Fibroblast of the conjunctiva (primary cell): ENCODE data around the gene SIRPB2.

ENCODE experiments used
- DNase-seq: peaks from one replicate; pipeline ENCODE4 v3.0.0-alpha.2; 2010; ENCODE audit warnings: low read depth

SIRPB2 gene

DNA sequence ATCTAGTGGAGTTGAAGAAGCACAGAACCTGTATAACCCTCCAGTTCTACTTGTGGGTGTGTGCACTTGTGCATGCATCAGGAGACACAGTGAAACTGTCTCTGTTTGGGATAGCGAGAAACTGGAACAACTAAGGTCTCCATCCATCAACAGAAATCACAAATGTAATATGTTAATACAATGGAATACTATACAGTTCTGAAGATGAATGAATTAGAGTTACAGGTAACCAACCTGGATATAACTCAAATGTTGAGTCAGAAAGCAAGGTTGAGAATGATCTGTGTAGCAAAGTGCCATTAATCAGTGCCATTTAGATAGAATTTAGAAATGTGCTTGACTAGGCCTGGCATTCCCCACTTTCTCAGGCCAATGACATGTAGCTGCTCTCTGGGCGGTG, 20.0 kb downstream of the SIRPB2 start:
- no peak for DNase-seq

- peak; percentile 97 for DNase-seq
These were observed 21.2 kb downstream of the SIRPB2 start for GRCh38 chr20:1469925-1470571.

DNA sequence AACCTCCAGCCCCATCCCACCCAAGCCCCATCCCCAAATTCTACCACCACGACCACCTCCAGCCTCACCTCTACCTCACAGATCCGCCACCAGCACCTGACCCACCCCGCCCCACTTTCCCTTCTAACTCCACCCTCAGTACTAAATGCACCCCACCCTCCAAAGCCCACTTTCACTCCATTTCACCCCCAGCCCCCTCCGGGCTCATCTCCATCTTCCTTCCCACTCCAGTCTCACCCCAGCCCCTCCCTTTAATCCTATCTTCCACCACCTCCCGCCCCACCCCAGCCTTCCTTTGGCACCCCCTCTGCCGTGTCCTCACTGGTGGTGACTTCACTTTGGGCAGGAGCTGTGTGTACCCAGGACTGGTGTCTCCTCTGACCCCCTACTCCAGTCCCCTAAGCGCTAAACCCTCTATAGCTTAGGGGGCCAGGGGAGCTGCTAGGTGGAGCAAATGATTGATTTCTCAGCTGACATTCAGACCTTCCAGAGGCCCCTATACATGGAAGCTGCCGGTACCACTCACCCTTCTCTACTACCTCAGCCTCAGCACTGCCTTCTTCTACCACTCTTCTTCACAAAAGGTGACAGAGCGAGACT, 21.8 kb downstream of the SIRPB2 start:
- no peak for DNase-seq

GRCh38 chr20:1468117-1468624, 23.0 kb downstream of the SIRPB2 start:
- DNase-seq: no peak

DNA sequence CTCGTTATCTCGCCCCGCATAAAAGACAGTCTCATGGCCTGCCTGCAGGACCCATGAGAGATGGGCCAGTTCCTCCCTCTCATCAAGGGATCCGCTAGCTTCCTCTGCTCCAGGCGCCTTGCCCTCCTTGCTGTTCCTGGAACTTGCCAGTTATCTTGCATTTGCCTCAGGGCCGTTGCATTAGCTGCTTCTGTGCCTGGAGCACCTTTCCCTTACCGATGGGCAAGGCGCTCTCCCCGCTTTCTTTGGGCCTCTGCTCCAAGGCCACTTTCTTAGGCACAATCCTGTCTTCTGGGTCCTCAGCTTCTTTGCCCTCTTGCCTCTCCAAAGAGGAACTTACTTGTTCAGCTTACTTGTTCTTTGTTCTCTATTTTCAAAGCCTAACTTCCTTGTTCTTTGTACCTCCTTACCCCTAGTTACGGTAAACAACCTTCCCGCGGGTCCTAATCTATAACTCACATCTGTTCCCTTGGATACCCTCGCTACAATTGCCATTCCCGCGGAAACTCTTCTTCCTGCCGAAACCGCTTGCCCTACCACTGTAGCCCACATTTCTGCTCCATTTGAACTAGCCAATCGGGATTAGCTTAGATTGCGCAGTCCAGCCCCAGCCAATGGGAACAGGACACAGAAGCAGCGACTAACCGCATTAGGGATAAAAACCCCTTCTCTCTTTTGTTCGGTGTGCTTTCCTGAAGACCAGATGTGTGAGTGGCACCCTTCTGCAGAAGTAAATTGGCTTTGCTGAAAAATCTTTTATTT, 23.7 kb downstream of the SIRPB2 start:
- no peak for DNase-seq

DNA sequence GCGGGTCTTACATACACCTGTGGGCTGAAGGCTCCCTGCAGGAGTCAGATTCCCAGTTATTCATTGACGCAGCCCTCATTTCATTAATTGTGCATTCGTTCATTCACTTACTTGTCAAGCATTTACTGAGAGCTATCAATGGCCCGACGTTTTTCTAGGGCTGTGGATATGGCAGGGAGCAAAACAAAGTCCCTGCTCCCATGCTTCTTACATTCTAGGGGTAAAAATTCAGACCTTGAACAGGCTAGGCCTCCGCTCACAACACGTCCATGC, 24.2 kb downstream of the SIRPB2 start:
- no peak for DNase-seq

GRCh38 chr20:1466211-1467081, 24.8 kb downstream of the SIRPB2 start, which contains the start of gene NSFL1C:
NSFL1C (minus strand) TSS chr20:1466849; CDS start chr20:1466824, 25 bp downstream.
- peak; percentile 85 for DNase-seq

- no peak for DNase-seq
These were observed 25.6 kb downstream of the SIRPB2 start for GRCh38 chr20:1465470-1466210.

DNA sequence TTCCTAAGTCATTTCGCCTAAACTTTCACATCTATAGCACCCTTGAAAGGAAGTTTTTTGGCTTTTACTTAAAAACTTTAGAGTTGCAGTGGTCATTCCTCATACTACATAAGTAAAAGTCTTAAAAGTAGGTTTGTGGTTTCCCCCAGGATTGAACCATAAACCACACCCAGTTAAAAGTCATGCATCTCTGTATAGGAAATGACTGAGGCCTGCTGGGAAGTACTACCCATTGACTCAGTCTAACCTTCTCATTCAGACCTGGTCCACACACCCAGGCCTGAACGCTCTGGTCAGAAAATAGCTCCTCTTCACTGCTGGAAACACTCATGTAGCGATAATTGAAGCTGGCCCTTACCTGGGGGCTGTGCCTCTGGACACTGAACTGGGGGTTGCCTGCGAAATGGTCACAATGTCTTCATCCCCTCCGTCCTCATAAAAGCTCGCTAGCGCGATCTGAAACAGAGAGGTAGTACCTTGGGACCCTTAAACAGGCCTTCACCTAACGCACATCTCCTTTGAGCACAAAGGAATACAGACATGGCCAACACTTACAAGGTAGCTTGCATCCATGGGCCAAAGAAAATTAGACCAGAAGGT, 27.1 kb downstream of the SIRPB2 start:
- DNase-seq: no peak

DNA sequence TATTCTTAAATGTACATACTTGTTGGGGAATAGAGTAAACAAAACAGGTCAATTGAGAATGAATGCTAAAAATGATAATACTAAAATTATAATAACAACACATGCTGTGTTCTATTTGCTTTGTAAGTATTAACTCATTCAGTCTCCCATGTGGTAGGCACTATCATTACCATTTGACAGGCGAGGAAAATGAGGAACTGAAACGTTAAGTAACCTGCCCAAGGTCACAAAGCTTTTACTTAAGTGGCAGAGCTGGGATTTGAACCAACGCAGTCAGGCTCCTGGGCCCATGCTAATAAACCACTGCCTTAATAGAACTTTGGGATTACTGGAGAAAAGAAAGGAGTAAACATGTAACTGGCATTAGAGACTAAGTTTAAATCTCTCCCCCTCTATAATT, 28.4 kb downstream of the SIRPB2 start:
- no peak for DNase-seq

GRCh38 chr20:1462001-1462400, 29.2 kb downstream of the SIRPB2 start:
- DNase-seq: no peak

DNA sequence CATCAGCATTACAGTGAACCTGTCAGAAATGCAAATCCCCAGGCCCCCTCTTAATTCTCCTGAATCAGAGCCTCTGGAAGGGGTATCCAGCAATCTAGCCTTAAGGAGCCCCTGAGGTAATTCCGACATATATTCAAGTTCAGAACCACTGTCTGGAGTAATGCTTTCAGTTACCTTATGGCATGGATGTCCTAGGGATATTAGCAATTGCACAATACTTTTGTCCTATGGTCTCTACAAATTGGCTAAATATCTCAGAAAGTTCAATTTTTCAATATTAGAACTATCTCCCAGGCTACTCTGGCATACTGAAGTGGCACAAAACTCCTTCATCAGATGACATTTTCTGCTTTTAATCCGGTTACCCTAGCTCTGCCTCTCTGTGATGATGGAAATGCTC, 30.9 kb downstream of the SIRPB2 start:
- DNase-seq: no peak

DNA sequence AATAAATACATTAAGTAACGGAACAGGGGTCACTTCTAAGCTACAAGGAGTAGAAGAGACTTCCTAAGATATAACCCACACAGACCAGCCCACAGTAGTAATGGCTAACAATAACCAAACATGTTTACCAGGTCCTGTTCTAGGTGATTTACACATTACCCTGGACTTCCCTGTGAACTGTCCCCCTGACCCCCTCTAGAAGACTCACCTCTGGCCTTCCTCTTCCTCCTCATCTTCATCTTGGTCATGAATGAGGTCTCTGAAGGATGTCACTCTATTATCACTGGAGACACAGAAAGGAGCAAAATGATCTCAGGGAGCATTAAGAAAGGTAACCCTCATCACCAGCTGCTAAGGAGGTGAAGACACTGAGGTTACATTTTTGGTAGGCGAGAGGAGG, 33.2 kb downstream of the SIRPB2 start:
- DNase-seq: no peak

GRCh38 chr20:1456300-1456699, 34.9 kb downstream of the SIRPB2 start:
- DNase-seq: no peak

- DNase-seq: no peak
These were observed 40.2 kb downstream of the SIRPB2 start for GRCh38 chr20:1450926-1451491.

DNA sequence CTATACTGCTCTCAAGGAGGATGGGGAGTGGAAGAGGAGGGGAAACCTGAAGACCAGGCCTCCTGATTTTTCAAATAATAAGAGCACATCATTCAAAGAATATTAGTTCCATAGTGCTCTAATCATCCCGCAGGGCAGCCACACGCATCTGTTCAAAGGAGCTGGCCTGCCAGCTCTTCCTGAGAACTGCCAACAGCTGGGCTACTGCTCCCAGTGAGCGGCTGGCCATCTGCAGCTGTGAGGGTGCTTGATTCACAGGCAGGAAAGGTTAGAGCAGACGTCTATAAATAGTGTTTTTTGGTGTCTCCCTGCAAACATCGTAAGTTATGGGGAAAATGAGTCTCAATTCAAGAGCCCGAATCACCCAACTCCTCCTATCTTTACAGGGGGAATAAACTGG, 41.9 kb downstream of the SIRPB2 start:
- no peak for DNase-seq

GRCh38 chr20:1448081-1448620, 43.1 kb downstream of the SIRPB2 start:
- DNase-seq: no peak

GRCh38 chr20:1446536-1446935, 44.7 kb downstream of the SIRPB2 start:
- no peak for DNase-seq

DNA sequence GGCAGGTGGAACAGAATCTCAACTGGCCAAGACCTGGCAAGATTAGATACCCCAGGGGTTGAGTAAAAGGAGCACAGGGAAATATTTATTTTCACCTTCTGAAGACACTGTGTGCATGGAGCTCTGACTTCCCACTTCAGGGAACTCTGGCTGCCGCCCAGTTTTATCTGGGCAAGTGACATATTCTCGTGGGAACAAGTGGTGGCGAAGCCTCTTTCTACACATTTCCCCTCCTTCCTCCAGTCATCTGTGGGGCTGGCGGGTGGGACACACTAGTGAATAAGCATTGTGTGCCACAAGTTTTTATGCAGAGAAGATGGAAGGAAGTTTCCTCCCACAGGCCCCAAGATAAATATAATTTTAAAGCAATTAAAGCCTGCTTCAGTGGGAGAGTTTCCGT, 48.1 kb downstream of the SIRPB2 start:
- DNase-seq: no peak

DNA sequence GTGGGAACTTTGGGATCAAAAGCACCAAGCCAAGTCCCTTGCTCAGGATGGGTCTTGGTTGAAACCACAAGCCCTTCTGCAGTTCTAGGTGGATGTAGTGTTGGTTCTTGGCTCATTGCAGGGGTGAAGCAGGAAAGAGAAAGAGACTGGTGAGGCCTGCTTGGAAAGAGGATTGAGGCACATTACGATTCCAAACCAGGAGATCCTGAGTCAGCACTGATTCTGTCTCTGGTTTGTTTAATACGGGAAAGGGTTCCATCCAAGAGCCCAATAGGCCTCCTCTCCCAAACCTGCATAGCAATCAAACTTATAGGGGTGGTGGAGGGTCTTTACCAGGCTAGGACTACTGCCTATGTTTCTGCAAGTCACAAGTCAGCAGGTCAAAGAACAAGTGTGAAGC, 48.9 kb downstream of the SIRPB2 start:
- no peak for DNase-seq

DNA sequence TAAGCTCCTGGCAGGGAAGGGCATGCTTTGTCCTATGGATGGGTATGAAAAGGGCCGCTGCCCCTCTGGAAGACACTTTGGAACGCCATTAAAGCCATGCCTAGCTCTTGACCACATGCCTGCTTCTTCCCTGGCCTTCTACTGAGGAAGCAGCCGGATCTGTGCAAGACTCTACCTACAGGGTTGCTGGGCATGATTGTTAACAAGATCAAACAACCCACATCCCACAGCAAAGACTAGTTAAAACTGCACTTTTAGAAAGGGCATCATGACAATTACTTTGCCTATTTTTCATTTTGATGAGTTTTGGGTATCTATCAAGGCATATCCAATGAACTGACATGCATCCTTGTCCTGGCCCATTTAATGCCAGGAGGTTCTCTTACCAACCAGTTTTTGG, 50.1 kb downstream of the SIRPB2 start:
- DNase-seq: no peak
